GM19324 (cell line): ENCODE measurements around the gene NECTIN3.

Source experiments
- ATAC-seq: cut with Tn5 transposase; IDR thresholded peaks from one replicate; pipeline ENCODE4 v1.9.1; 2021; ENCODE audit warnings: mild to moderate bottlenecking, moderate library complexity; ENCODE audit not compliant: unreplicated experiment, low FRiP score

Gene NECTIN3

DNA sequence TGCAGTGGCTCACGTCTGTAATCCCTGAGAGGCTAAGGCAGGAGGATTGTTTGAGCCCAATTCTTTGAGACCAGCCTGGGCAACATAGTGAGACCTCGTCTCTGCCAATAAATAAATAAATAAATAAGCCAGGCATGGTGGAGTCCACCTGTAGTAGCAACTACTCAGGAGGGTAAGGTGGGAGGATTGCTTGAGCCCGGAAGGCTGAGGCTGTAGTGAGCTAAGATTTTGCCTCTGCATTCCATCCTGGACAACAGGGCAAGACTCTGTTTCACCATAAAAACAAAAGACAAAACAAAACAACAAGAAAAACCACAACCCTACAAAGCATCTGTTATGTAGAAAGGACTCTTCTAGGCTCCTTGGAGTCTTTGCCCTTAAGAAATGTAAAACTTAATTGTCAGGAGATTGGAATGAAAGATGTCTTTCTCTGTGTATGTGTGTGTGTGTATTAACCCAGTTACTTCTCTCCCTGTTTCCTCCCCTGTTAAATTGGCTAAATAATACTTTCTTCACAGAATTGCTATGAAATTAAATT lies 9.5 kb downstream of the NECTIN3 start:
- no peak for ATAC-seq

GRCh38 chr3:111084911-111085310 lies 13.3 kb downstream of the NECTIN3 start:
- ATAC-seq = no peak

DNA sequence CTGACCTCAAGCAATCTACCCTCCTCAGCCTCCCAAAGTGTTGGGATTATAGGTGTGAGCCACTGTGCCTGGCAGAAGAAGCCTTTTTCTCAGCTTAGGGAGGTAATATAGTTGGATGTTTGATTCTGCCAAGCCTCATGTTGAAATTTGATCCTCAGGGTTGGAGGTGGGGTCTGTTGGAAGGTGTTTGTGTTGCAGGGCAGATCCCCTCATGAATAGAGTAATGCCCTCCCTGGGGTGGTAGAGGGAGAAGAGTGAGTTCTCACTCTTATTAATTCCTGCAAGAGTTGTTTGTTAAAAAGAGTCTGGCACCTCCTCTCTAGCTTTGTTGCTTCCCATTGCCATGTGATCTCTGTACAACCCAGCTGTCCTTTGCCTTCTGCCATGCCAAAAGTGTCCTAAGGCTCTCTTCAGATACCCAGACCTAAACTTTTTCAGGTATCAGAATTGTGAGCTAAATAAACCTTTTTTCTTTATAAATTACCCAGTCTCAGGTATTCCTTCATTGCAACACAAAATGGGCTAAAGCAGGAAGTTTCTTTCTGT lies 16.4 kb downstream of the NECTIN3 start:
- no peak for ATAC-seq

- no peak for ATAC-seq
These were observed 25.0 kb downstream of the NECTIN3 start for GRCh38 chr3:111096487-111097209.

DNA sequence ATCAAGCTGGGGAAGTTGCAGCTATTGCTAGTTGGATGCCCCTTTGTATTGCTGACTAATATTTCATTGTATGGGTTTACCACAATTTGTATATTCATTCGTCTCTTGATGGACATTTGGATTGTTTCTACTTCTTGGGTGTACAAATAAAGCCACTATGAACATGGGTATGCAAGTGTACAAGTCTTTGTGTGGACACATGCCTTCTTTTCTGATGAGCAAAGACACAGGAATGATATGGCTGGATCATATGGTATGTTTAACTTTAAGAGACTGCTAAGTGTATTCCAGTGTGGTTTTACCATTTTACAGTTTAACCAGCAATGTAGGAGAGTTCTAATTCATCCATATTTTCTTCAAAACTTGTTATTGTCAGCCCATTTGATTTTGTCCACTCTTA lies 32.2 kb downstream of the NECTIN3 start:
- ATAC-seq = no peak

- ATAC-seq = no peak
These were observed 35.5 kb downstream of the NECTIN3 start for GRCh38 chr3:111106993-111107661.

DNA sequence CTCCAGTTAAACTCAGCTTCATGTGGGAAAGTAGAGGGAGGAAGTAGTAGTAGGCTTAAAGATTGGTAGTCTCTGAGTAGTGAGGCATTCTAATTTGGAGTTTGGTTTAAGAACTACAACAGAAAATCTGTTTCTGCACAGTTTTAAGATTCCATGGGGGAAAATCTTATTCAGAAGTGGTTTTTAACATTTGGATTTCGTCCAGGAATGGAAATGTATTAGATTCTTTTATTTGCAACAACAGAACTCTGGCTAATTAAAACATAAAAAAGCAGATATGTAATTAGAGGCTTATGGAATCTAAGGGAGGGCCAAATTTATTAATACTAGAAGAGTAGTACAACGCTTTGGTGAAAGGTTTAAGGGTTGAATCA lies 36.0 kb downstream of the NECTIN3 start:
- no peak for ATAC-seq

- no peak for ATAC-seq
These were observed 41.3 kb downstream of the NECTIN3 start for GRCh38 chr3:111112913-111113312.

DNA sequence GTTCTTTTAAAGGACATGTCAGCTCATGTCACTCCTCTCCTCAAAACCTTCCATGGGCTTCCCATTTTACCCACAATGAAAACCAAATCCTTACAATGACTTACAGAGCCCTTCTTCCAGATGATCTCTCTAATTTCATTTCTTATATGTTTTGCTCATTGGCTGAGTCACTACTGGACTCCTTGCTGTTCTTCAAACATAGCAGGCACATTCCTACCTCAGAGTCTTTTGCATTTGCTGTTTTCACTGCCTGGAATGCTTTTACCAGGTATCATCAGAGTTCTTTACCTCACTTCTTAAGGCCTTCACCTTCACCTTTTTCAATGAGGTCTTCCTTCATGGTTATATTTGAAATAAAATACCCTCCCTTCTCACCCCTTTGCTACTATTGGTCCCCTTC lies 57.3 kb downstream of the NECTIN3 start:
- ATAC-seq = no peak

GRCh38 chr3:111130827-111131226 lies 59.2 kb downstream of the NECTIN3 start:
- no peak for ATAC-seq

DNA sequence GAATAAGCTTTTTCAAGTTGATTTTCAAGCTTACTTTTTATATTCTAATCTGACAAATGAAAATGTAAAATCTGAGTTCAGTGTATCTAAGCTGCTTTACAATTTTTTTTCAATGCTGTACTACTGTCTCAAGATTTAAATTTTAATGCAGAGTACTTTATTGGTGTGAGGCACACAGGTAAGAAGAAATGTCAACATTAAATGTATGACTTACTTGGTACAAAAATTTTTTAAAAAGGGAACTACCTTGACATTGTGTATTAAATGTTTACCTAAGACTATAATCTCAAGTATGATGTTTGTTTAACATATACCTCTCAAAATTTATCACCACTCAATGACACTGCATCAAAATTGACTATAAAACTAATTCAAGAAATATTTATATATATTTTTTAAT lies 62.7 kb downstream of the NECTIN3 start:
- no peak for ATAC-seq

- ATAC-seq = no peak
These were observed 79.8 kb downstream of the NECTIN3 start for GRCh38 chr3:111151438-111151837.

- ATAC-seq = no peak
These were observed 80.9 kb downstream of the NECTIN3 start for GRCh38 chr3:111152496-111152895.

DNA sequence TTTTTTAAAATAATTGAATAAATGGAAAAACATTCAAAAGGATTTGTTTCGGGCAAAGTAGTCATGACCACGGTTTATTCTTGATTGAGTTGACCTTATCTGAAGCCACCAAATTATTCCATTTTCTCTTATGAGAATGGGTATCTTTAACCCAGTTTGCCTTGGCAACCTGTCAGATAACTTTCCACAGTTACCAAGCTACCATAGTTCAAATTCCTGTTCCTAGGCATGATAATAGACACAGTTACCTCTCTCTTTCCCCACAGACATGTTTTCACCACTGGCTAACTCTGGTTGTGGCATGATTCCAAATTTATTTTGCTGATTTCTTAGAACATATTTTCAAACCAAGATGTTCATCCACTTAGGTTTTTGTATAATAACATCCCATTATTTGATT lies 84.9 kb downstream of the NECTIN3 start:
- ATAC-seq = no peak

DNA sequence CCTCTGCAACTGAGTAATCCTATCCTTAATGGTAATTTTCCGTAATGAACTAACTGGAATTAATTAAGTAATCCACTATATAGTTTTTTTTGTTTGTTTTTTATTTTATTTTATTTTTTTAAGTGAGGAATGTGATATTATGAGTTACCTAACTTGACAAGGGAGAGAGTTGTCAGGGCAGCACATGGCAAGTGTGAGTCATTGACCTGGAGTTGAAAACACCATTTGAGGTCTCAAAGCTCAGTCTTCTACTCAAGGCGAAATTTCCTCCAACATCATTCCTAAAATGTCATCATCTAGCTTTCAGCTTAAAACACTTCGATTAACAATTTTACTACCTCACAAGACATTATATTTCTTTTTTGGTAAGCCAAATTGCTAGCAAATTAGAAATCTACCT lies 87.8 kb downstream of the NECTIN3 start:
- no peak for ATAC-seq

- ATAC-seq = no peak
These were observed 93.0 kb downstream of the NECTIN3 start for GRCh38 chr3:111164621-111165020.

- no peak for ATAC-seq
These were observed 93.8 kb downstream of the NECTIN3 start for GRCh38 chr3:111165411-111165810.

GRCh38 chr3:111173328-111173900 lies 101.8 kb downstream of the NECTIN3 start:
- ATAC-seq = no peak

- no peak for ATAC-seq
These were observed 102.3 kb downstream of the NECTIN3 start for GRCh38 chr3:111173906-111174305.

DNA sequence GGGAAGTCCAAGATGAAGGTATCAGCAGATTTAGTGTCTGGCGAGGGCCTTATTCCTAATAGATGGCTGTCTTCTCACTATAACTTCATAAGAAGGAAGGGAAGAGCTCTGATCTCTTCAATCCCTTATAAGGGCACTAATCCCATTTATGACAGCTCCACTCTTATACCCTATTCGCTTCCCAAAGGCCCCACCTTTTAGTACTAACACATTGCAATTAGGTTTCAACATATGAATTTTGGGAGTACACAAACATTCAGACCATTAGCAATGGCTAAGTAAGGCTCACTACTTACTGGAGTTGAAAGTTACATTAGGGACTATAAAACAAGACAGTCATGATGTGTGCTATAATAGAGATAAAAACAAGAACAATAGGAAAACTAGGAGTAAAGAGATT lies 118.9 kb downstream of the NECTIN3 start:
- ATAC-seq = no peak

- ATAC-seq = no peak
These were observed 121.9 kb downstream of the NECTIN3 start for GRCh38 chr3:111193472-111193871.
